ENCODE measurements around the gene C3. TPM values are rescaled to one million over a fixed set of nuclear protein-coding genes. Genes with fewer than 3 reads are reported as not detected.
"Not testable (repeated sequence)": the region's sequence is repeated elsewhere in the genome, so short reads cannot be mapped to it uniquely, and the experiment has no call there.

C3 gene
- total RNA-seq, 6 experiments from 2014 or later, result 0.82 to 1.5 (median 1.2) TPM

GRCh38 chr19:6750062-6750461 lies 29.6 kb upstream of the C3 start:
- Mint-ChIP-seq H3K36me3 (ENCODE audit: low read depth) (peaks cover 26% of the 10 kb centered on the region), H3K4me1 (ENCODE audit: low read depth) (peaks cover 9% of the 10 kb centered on the region), H3K27me3 (ENCODE audit: insufficient read depth) (peaks cover 2% of the 10 kb centered on the region; the same call in 1 of the 2 replicates), H3K27ac (no peak overlapping the region), H3K9me3 (no peaks in the 10 kb centered on the region), H3K4me3 (no peak overlapping the region)
- TF ChIP-seq CTCF (IDR thresholded peaks at IDR 0.05), result no peak
- DNase-seq, result no peak

GRCh38 chr19:6748543-6748942 lies 28.1 kb upstream of the C3 start:
- H3K27me3 Mint-ChIP-seq (ENCODE audit: insufficient read depth); H3K27ac Mint-ChIP-seq; H3K4me3 Mint-ChIP-seq; H3K9me3 Mint-ChIP-seq; DNase-seq: not testable (repeated sequence)
- Mint-ChIP-seq H3K4me1 (ENCODE audit: low read depth) (peaks cover 24% of the 10 kb centered on the region), H3K36me3 (ENCODE audit: low read depth) (peaks cover 35% of the 10 kb centered on the region)

GRCh38 chr19:6745965-6746364 lies 25.5 kb upstream of the C3 start:
- Mint-ChIP-seq H3K27me3 (ENCODE audit: insufficient read depth) (peaks cover 2% of the 10 kb centered on the region), H3K4me3 (peak overlapping the region; percentile 82; the same call in 1 of the 2 replicates), H3K36me3 (ENCODE audit: low read depth) (peaks cover 38% of the 10 kb centered on the region), H3K27ac (no peak overlapping the region; the same call in 1 of the 2 replicates), H3K4me1 (ENCODE audit: low read depth) (peaks cover 46% of the 10 kb centered on the region), H3K9me3 (no peaks in the 10 kb centered on the region)
- TF ChIP-seq CTCF (IDR thresholded peaks at IDR 0.05), result no peak
- no peak for DNase-seq

- Mint-ChIP-seq H3K9me3 (no peaks in the 10 kb centered on the region), H3K4me1 (ENCODE audit: low read depth) (peaks cover 49% of the 10 kb centered on the region), H3K27ac (peak overlapping the region; percentile 95), H3K27me3 (ENCODE audit: insufficient read depth) (peaks cover 2% of the 10 kb centered on the region), H3K4me3 (peak overlapping the region; percentile 82), H3K36me3 (ENCODE audit: low read depth) (peaks cover 36% of the 10 kb centered on the region)
- no peak for TF ChIP-seq CTCF (IDR thresholded peaks at IDR 0.05)
- DNase-seq, result peak; percentile 94
Measured at GRCh38 chr19:6744381-6745301, 24.2 kb upstream of the C3 start.

- H3K27ac Mint-ChIP-seq, result peak overlapping the region; percentile 95
- peaks cover 2% of the 10 kb centered on the region for H3K27me3 Mint-ChIP-seq (ENCODE audit: insufficient read depth)
- H3K4me1 Mint-ChIP-seq (ENCODE audit: low read depth), result peaks cover 54% of the 10 kb centered on the region
- H3K4me3 Mint-ChIP-seq, result peak overlapping the region; percentile 82
- H3K9me3 Mint-ChIP-seq, result no peaks in the 10 kb centered on the region
- peaks cover 28% of the 10 kb centered on the region for H3K36me3 Mint-ChIP-seq (ENCODE audit: low read depth)
- no peak for TF ChIP-seq CTCF (IDR thresholded peaks at IDR 0.05)
- peak; percentile 31 for DNase-seq
Measured at GRCh38 chr19:6743714-6744380, 23.4 kb upstream of the C3 start.

GRCh38 chr19:6743066-6743465 lies 22.6 kb upstream of the C3 start:
- peaks cover 2% of the 10 kb centered on the region for H3K27me3 Mint-ChIP-seq (ENCODE audit: insufficient read depth)
- H3K27ac Mint-ChIP-seq, result peak overlapping the region; percentile 95
- H3K4me3 Mint-ChIP-seq, result peak overlapping the region; percentile 30
- H3K4me1 Mint-ChIP-seq (ENCODE audit: low read depth), result peaks cover 62% of the 10 kb centered on the region
- H3K9me3 Mint-ChIP-seq, result no peaks in the 10 kb centered on the region
- TF ChIP-seq CTCF (IDR thresholded peaks at IDR 0.05), result no peak
- peaks cover 23% of the 10 kb centered on the region for H3K36me3 Mint-ChIP-seq (ENCODE audit: low read depth)
- no peak for DNase-seq

Data from HFFc6 (cell line).